RCC 7860 (cell line): Measurements from ENCODE around the gene TMED4.

Source experiments
- DNase-seq: peaks from one replicate; pipeline ENCODE4 v3.0.0-alpha.2; 2015; ENCODE audit warnings: low spot score
- FAIRE-seq: peaks from 2 replicates; lab custom pipeline; 2012; peaks lifted over from hg19 to GRCh38; lab: Jason Lieb, UNC

Gene TMED4

GRCh38 chr7:44581879-44582603 is at the start of gene TMED4:
TSS of gene TMED4 (minus strand) at chr7:44582231. CDS start at chr7:44582206, 25 bp downstream.
- FAIRE-seq (peak; percentile 80), DNase-seq (peak; percentile 99)

- DNase-seq (no peak), FAIRE-seq (no peak)
Measured at GRCh38 chr7:44631458-44632115, 49.6 kb upstream of the TMED4 start.

- DNase-seq (no peak), FAIRE-seq (no peak)
Measured at GRCh38 chr7:44630792-44631457, 48.9 kb upstream of the TMED4 start.

DNA sequence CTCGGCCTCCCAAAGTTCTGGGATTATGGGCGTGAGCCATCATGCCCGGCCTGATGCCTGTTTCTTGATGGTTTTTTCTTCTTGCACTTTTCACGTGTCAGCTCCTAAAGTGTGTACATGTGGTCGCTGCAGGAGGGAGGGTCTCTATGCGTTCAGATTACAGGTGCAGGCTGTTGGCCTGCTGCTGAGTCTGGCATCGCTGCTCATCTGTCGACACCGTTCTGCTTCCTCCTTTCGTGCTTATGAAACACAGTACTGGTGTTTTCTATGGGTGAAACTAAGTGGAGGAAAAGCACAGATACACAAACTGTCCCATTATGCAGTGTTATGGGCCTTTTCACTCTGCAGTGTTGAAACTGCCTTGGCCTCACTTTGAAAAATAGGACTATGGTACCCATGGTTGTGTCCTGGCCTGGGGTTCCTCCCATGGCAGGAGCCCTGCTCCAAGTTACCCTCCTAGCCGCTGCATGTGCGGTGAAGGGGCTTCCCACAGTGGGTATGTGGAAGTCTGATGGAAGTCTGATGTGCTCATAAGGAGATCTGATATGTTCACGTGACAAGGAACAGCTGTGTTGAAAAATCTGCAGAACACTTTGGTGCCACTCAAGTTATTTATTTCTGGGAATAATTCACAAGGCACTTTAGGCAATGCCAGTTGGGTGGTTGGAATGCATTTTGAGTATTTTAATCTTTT is 47.9 kb upstream of the TMED4 start:
- FAIRE-seq: no peak
- no peak for DNase-seq

DNA sequence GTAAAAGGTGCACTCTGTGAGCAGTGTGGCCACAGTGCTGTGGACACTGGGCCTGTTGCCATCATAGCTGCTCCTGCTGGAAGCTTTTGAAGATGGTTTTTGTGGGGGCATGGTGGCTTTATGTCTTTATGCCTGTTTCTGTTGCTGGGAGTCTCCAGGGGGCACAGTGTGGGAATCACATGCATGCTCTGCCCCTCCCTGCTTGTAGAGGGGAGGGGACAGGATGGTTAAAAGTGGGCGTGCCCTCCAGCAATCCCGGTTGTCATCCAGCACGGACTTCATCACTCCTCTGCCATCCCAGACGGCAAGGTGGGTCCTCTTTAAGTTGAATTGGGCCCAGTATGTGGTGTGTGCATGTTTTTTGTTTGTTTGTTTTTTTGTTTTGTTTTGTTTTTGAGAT is 44.6 kb upstream of the TMED4 start:
- DNase-seq: no peak
- no peak for FAIRE-seq

DNA sequence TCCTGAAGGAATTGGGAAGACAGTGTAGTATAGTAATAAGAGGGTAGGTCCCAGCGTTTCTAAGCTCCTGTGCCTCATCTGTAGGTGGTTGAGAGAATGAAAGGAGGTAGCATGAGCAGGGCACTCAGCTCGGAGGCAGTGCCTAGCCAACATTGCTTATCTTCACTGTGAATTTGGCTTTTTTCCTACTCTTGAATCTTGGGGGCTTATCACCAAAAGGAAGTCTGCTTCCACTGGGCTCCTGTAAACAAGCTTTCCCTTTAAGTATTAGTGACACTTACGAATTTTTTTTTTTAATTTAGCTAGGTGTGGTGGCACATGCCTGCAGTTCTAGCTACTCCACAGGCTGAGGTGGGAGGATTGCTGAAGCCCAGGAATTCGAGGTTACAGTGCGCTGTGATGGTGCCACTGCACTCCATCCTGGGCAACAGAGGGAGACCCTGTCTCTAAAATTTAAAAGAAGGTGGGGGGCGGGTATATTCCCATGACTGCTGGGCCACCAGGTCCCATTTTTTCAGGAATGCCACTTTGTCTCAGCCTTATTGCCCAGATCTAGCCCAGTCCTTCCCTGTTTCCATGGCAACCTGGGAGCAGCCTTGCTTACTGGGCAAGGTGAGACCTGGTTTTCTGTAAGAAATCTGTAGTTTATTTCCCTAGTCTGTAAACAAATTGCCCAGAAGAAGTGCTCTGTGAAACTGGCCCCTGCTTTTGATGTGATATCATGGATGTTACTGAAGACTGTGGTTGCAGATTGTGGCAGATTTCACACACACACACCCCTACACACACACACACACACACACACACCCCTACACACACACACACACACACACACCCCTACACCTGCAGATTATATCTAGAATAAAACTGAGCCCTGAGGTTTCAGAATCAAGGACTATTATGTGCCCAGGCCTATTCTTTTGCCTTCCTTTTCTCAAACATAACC is 43.8 kb upstream of the TMED4 start:
- FAIRE-seq (no peak), DNase-seq (no peak)

- no peak for FAIRE-seq
- DNase-seq: no peak
Measured at GRCh38 chr7:44624318-44624717, 42.3 kb upstream of the TMED4 start.

DNA sequence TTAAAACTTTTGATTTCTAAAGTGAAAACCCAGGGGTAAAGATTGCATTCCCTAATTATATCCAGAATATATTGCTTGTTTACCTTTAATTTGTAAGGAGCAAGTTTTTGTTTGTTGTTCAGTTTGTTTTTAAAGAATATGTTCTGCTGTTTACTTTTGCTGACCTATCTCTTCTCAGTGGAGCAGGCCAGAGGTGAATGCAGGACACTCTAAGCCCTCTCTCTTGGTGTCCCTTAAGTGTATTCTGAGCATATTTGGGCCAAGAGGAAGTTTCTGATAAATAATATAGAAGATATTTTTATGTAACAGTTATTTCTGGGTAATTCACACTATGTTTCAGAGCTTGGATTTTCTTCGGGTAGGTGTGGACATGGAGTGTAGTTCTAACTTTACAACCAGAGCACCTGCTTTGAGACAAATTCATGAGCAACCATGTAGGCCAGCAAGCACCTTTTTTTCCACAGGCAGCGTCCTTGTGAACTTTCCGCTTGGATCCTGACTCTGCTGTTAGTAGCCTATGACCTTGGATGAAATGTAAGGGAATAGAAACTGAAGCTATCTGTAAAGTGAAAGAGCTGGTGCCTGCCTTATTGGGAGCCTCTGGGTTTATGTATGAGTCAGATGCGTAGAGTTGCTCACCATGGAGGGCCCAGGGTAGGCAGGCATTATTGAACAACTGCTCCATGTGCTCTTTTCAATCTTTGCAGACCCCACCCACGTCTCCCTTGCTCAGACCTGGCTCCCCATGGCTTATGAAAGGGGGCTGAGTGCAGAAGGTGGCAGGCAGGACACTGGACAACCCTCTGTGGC is 40.5 kb upstream of the TMED4 start:
- FAIRE-seq (no peak), DNase-seq (no peak)

DNA sequence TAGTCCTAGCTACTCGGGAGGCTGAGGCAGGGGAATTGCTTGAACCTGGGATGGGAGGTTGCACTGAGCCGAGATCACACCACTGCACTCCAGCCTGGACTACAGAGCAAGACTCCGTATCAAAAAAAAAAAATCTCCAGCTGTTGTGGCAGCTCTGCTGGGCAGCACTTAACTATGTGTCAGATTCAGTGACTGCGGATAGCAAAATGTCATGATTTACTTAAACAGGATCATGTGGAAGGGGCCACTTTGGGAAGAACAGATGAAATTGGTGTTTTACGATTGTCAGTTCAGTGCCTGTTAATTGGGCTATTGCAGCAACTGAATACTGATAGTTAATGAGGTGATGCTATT is 39.7 kb upstream of the TMED4 start:
- FAIRE-seq: no peak
- no peak for DNase-seq

DNA sequence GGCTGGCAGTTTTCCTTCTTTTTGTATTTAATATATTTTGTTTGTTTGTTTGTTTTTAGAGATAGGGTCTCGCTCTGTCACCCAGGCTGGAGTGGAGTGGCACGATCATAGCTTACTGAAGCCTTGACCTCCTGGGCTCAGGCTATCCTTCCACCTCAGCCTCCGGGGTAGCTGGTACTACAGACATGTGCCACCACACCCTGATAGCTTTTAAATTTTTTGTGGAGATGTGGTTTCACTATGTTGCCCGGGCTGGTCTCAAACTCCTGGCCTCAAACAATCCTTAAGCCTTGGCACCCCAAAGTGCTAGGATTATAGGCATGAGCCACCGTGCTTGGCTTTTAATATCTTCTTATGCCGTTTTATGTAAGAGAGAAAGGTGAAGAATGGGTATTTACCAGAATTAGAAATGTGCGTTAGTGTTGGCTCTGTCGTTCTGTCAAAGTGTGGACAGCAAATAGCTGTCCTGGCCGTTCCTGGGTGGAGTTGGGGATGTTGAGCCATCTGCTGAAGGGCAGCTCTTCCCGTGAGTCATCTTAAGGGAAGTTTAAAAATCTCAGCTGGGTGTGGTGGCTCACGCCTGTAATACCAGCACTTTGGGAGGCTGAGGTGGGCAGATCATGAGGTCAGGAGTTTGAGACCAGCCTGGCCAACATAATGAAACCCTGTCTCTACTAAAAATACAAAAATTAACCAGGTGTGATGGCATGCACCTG is 39.2 kb upstream of the TMED4 start:
- FAIRE-seq: no peak

GRCh38 chr7:44618753-44619152 is 36.7 kb upstream of the TMED4 start:
- FAIRE-seq (no peak), DNase-seq (peak; percentile 21)

More for the DNA sequence above, 39.2 kb upstream of the TMED4 start:
- DNase-seq: no peak

- no peak for FAIRE-seq
- no peak for DNase-seq
Measured at GRCh38 chr7:44618045-44618444, 36.0 kb upstream of the TMED4 start.

- FAIRE-seq: peak; percentile 69
Measured at GRCh38 chr7:44617225-44617890, 35.3 kb upstream of the TMED4 start.

DNA sequence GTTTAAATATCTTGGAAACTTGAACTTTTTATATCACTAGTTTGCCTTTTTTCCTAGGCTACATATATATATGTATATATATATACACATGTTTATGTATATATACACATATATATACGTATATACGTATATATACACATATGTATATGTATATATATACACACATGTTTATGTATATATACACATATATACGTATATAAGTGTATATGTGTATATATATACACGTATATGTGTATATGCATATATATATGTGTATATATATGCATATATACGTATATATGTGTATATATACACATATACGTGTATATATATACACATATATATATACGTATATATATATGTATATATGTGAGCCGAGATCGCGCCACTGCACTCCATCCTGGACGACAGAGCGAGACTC is 34.5 kb upstream of the TMED4 start:
- FAIRE-seq (peak; percentile 50), DNase-seq (no peak)

More at GRCh38 chr7:44617225-44617890, 35.3 kb upstream of the TMED4 start:
- DNase-seq: peak; percentile 30

GRCh38 chr7:44615793-44616192 is 33.8 kb upstream of the TMED4 start:
- no peak for FAIRE-seq
- no peak for DNase-seq

GRCh38 chr7:44615149-44615611 is 33.1 kb upstream of the TMED4 start:
- FAIRE-seq: no peak

DNA sequence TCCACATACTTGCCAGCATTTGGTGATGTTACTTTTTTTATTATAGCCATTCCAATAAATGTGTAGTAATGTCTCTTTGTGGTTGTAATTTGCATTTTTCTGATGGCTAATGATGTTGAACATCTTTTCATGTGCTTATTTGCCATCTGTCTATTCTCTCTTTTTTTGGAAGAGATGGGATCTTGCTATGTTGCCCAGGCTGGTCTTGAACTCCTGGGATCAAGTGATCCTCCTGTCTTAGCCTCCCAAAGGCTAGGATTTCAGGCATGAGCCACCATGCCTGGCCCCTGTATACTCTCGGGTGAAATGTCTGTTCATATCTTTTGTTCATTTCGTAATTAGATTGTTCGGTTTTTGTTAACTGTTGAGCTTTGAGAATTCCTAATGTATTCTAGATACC is 27.8 kb upstream of the TMED4 start:
- FAIRE-seq (no peak), DNase-seq (no peak)

More at GRCh38 chr7:44615149-44615611, 33.1 kb upstream of the TMED4 start:
- DNase-seq: no peak
